ENCODE measurements around the gene KLHL11.

Gene KLHL11

GRCh38 chr17:41835800-41836549 is 29.2 kb downstream of the KLHL11 start, which contains the start of gene NT5C3B:
Gene NT5C3B, minus strand, starts transcription at chr17:41836232. Its CDS starts 39 bp downstream, at chr17:41836193.
- peak; percentile 68 for DNase-seq

DNA sequence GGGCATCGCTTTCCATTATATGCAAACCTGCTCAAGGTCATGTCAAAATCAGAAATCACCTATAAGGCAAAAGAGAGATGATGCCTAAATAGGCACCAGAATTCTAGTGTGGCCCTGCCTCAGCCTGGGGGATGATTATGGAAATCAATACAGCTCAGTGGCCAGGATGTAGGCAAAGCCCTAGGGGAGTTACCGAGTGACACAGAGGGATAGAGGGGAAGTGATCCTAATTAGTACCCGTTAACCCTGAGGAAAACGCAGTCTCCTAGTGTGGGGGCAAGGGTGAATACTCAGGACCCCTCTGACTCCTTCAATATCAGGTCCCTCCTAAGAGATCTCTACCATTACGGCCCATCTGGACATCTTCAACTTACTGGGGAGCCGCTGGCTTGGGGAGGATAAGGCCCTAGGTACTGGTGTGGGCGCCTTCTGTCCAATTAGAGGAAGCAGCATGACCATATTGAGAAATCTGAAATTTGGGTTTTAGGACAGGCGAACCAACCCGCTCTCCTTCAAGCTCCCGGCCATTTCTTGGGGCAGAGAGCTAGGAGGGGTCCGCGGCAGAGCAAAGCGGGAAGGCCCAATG is 29.9 kb downstream of the KLHL11 start:
- DNase-seq = no peak

GRCh38 chr17:41829961-41830360 is 35.3 kb downstream of the KLHL11 start:
- peak; percentile 7 for DNase-seq

DNA sequence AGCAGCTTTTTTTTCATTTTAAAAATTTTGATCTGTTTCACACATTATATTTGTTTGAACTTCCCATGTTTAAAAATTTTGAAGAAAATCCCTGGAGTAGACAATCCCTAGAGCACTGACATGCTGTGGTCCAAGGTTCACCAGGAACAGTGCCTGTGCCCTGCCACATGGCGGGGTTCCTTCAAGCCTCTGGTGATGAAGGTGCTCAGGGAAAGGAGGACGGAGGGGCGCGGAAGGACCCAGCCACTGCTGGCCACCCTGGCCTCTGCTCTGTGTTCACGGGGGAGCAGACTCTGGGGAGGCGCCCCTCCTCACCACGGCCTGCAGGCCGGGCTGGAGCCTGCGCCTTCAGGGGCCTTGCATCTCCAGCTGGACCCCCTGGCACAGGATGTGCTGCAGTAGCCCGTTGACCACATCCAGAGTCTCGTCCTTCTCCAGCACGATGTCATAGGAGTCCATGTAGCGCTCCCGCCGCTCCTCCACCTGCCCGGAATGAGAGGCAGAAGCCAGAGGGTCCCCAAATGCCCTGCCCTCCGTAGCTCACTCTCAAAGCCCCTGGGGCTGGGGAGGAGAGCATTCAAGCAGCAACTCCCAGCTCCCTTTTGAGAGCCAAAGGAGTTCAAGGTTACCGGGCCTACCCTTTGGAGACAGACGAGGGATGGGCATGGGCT is 39.9 kb downstream of the KLHL11 start:
- DNase-seq = no peak

- no peak for DNase-seq
Observed at GRCh38 chr17:41824086-41824485, 41.1 kb downstream of the KLHL11 start.

- DNase-seq = no peak
Observed at GRCh38 chr17:41823580-41823979, 41.6 kb downstream of the KLHL11 start.

GRCh38 chr17:41823141-41823524 is 42.1 kb downstream of the KLHL11 start:
- no peak for DNase-seq

DNA sequence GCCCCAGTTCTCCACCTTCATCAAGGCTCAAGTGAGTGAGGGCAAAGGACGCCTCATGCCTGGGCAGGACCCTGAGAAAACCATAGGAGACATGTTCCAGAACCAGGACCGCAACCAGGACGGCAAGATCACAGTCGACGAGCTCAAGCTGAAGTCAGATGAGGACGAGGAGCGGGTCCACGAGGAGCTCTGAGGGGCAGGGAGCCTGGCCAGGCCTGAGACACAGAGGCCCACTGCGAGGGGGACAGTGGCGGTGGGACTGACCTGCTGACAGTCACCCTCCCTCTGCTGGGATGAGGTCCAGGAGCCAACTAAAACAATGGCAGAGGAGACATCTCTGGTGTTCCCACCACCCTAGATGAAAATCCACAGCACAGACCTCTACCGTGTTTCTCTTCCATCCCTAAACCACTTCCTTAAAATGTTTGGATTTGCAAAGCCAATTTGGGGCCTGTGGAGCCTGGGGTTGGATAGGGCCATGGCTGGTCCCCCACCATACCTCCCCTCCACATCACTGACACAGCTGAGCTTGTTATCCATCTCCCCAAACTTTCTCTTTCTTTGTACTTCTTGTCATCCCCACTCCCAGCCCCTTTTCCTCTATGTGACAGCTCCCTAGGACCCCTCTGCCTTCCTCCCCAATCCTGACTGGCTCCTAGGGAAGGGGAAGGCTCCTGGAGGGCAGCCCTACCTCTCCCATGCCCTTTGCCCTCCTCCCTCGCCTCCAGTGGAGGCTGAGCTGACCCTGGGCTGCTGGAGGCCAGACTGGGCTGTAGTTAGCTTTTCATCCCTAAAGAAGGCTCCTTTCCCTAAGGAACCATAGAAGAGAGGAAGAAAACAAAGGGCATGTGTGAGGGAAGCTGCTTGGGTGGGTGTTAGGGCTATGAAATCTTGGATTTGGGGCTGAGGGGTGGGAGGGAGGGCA is 42.7 kb downstream of the KLHL11 start:
- no peak for DNase-seq

GRCh38 chr17:41821776-41822175 is 43.4 kb downstream of the KLHL11 start:
- DNase-seq = no peak

GRCh38 chr17:41818024-41818423 is 47.2 kb downstream of the KLHL11 start:
- DNase-seq = no peak

DNA sequence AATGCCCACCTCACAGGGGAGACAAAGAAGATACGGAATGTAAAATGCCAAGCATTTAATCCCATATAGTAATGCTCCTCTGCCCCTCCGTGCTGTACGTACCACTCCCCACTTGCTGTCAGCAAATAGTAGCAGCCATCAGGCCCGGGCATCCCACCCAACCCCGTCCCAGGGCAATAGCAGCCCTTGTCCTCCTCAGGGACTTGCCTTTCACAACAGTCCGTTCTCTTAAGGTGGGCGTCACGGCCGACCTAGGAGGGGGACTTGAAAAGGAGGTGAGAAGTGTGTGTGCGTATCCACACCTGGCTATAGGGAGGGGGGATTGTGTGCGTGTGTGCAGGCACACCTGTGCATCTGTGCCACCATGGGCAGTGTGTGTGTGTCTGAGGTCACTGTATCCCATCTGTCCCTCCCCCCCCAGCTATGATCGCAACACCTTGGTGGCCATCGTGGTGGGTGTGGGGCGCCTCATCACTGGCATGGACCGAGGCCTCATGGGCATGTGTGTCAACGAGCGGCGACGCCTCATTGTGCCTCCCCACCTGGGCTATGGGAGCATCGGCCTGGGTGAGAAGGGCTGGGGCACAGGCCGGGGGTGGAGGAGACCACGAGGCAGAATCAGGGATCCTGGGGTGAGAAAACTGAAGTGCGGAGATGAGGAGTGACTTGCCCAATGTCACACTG is 48.4 kb downstream of the KLHL11 start:
- DNase-seq = no peak

GRCh38 chr17:41814195-41814594 is 51.0 kb downstream of the KLHL11 start:
- no peak for DNase-seq

- DNase-seq = no peak
Observed at GRCh38 chr17:41813699-41814124, 51.5 kb downstream of the KLHL11 start.

GRCh38 chr17:41813152-41813680 is 52.0 kb downstream of the KLHL11 start:
- no peak for DNase-seq

DNA sequence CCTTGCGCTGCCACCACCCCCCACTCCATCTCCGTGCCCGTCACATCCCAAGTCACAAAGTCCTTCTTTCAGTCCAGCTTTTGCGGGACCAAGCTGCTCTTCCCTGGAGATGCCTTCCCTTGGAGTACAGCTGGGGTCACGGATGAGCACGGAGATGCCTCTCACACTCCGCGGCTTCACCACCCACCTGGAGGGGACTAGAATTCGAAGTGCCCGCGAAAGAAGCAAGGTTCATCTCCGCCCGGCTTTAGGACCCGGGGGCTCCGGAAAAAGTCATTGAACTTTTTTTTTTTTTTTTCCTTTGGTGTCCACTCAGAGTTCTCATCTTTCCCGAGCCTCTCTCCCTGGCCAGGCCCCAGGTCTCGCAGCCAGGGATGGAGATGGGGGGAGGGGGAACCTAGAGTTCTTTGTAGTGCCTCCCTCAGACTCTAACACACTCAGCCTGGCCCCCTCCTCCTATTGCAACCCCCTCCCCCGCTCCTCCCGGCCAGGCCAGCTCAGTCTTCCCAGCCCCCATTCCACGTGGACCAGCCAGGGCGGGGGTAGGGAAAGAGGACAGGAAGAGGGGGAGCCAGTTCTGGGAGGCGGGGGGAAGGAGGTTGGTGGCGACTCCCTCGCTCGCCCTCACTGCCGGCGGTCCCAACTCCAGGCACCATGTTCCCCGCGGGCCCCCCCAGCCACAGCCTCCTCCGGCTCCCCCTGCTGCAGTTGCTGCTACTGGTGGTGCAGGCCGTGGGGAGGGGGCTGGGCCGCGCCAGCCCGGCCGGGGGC is 52.7 kb downstream of the KLHL11 start, which contains the start of gene FKBP10:
TSS of gene FKBP10 (plus strand) at position 624 of the 771 bp plus-strand sequence. CDS start at position 655, 31 bp downstream.
- no peak for DNase-seq

- DNase-seq = peak; percentile 66
Observed at GRCh38 chr17:41811549-41812380, 53.5 kb downstream of the KLHL11 start, which contains the start of gene P3H4. Gene P3H4, minus strand, starts transcription at chr17:41811949. Its CDS starts 34 bp downstream, at chr17:41811915.

DNA sequence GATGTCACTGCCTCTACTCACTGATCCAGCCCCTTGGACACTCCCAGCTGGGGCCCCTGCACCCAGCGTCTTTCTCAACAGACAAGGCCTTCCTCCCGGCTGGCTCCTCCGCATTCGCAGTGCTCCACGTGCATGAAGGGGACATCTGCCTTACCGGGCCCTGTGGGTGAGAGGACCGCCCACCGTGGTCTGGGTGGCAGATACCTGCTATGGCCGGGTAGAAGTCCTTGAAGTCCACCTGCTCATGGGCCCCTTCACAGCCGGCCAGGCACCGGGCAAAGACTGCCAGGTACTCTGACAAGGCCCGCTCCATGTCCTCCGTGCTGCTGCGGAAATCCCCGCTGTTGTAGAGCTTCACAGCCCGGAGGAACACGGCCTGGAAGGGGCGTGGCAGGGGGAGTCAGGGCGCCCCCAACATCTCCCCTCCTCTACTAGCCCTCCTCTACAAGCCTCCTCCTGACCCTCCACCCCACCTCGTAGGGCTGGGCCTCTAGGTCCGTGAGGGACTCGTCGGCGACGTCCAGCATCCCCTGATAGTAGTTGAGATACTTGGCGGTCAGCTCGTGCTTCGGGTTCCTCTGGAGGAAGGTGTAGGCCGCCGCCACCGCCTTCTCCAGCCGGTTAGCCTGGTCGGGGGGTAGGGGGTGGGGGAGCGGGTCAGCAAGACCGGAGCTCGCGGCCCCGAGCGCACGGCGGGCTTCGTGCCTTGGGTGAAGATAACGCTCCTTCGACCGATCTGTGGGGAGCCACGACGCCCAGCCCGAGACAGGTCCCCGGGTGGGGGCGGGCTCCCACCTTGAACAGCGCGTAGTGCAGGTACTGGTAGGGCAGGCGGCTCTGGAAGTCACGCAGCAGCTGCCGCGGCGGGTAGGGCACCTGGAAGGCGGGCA is 54.3 kb downstream of the KLHL11 start:
- DNase-seq = no peak

GRCh38 chr17:41806685-41807445 is 58.4 kb downstream of the KLHL11 start:
- DNase-seq = no peak

Measured in activated CD4-positive, CD25-positive, alpha-beta regulatory T cell treated with anti-CD3 and anti-CD28 coated beads, Interleukin-2, amount 50 U/mL, for 72 hours (primary cell).